Calu3 (cell line): ENCODE results near the gene LGALS9. TPM values are rescaled to one million over a fixed set of nuclear protein-coding genes. Genes with fewer than 3 reads are reported as not detected.

Experiments used
- BruUV-seq: library from RNA; stranded (reverse); fragments of 400-500 nt; replicated peaks from 2 replicates; lab custom pipeline; 2021; lab: Mats Ljungman, UMichigan
- CTCF ChIA-PET: fragments of 300-600 bp; sonication (Branson Sonifier 250); formaldehyde crosslinking; loops from one replicate; lab custom pipeline; 2022; ENCODE audit warnings: antibody characterized with exemption; lab: Charles Lee
- DNase-seq: peaks from one replicate; pipeline ENCODE4 v3.0.0; 2022
- H3K27ac Mint-ChIP-seq: one replicate; pipeline ENCODE4 v1.8.0; 2022; ENCODE audit warnings: mixed read lengths; ENCODE audit not compliant: unreplicated experiment
- H3K27me3 Mint-ChIP-seq: one replicate; pipeline ENCODE4 v1.8.0; 2022; ENCODE audit warnings: mixed read lengths; ENCODE audit not compliant: unreplicated experiment
- H3K36me3 Mint-ChIP-seq: one replicate; pipeline ENCODE4 v1.8.0; 2022; ENCODE audit warnings: mild to moderate bottlenecking, moderate library complexity, mixed read lengths; ENCODE audit not compliant: insufficient read depth, unreplicated experiment
- H3K4me1 Mint-ChIP-seq: one replicate; pipeline ENCODE4 v1.8.0; 2022; ENCODE audit warnings: mild to moderate bottlenecking, low read depth, mixed read lengths; ENCODE audit not compliant: unreplicated experiment
- H3K4me3 Mint-ChIP-seq: one replicate; pipeline ENCODE4 v1.8.0; 2022; ENCODE audit warnings: mild to moderate bottlenecking, low read depth, moderate library complexity, mixed read lengths; ENCODE audit not compliant: unreplicated experiment
- H3K9me3 Mint-ChIP-seq: one replicate; pipeline ENCODE4 v1.8.0; 2022; ENCODE audit warnings: low read depth, mixed read lengths; ENCODE audit not compliant: unreplicated experiment
- intact Hi-C: fragments of 100-400 bp; cut with micrococcal nuclease; formaldehyde crosslinking; loops from one replicate; pipeline ENCODE4 v1.10.0; 2022; ENCODE audit not compliant: unreplicated experiment
- total RNA-seq: library from RNA; stranded (reverse); gene quantifications from 2 replicates; pipeline ENCODE4 v1.2.3, GENCODE V29; 2022
- TF ChIP-seq, protein P1 (sequence below): fragments of 200-600 bp; IDR thresholded peaks from one replicate; pipeline ENCODE4 v1.8.0; 2022; ENCODE audit warnings: antibody characterized with exemption; ENCODE audit not compliant: unreplicated experiment

The LGALS9 gene
- total RNA-seq, 1 experiment from 2014 or later, result 93.1 TPM

DNA sequence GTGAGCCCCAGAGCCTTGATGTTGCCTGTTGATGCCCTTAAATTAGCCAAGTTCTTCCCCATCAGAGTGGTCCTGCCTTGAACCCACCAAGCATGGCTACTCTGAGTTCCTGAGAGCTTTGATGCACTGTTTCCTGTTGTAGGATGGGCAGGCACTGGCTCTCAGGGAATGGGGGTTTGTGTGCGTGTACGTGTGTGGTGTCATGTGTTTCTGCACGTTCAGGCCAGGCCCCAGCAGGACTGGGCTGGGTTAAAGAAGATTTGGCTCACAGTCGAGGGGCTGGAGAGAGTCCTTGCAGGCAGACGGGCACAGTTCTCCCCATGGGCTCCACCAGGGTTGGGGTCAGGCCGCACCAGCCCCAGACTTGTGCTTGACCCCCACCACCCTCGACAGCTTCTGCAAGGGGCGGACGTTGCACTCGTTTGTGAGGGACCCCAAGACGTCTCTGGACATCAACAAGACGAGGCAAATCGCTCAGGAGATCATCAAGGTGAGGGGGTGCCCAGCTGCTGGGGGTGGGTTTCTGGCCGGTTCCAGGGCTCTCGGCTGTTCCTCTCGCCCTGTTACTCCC lies 23.4 kb upstream of the LGALS9 start:
- Mint-ChIP-seq H3K4me3 (no peak overlapping the region), H3K36me3 (no peaks in the 10 kb centered on the region), H3K27me3 (no peaks in the 10 kb centered on the region), H3K4me1 (no peaks in the 10 kb centered on the region), H3K9me3 (no peaks in the 10 kb centered on the region), H3K27ac (no peak overlapping the region)
- DNase-seq, result no peak
- intact Hi-C loops, result loop anchor here (5.0 to 10.0 kb wide), 2 partner anchors 150 to 153 kb away; partner anchors contain the start of gene KSR1
- TF ChIP-seq, protein P1, sequence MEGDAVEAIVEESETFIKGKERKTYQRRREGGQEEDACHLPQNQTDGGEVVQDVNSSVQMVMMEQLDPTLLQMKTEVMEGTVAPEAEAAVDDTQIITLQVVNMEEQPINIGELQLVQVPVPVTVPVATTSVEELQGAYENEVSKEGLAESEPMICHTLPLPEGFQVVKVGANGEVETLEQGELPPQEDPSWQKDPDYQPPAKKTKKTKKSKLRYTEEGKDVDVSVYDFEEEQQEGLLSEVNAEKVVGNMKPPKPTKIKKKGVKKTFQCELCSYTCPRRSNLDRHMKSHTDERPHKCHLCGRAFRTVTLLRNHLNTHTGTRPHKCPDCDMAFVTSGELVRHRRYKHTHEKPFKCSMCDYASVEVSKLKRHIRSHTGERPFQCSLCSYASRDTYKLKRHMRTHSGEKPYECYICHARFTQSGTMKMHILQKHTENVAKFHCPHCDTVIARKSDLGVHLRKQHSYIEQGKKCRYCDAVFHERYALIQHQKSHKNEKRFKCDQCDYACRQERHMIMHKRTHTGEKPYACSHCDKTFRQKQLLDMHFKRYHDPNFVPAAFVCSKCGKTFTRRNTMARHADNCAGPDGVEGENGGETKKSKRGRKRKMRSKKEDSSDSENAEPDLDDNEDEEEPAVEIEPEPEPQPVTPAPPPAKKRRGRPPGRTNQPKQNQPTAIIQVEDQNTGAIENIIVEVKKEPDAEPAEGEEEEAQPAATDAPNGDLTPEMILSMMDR, result no peak
- CTCF ChIA-PET, result interaction anchor here (1.6 kb wide), 1 partner anchor 43 kb away, joined by 4 read pairs; no protein-coding TSS in a partner anchor
- no TSS peak for BruUV-seq

DNA sequence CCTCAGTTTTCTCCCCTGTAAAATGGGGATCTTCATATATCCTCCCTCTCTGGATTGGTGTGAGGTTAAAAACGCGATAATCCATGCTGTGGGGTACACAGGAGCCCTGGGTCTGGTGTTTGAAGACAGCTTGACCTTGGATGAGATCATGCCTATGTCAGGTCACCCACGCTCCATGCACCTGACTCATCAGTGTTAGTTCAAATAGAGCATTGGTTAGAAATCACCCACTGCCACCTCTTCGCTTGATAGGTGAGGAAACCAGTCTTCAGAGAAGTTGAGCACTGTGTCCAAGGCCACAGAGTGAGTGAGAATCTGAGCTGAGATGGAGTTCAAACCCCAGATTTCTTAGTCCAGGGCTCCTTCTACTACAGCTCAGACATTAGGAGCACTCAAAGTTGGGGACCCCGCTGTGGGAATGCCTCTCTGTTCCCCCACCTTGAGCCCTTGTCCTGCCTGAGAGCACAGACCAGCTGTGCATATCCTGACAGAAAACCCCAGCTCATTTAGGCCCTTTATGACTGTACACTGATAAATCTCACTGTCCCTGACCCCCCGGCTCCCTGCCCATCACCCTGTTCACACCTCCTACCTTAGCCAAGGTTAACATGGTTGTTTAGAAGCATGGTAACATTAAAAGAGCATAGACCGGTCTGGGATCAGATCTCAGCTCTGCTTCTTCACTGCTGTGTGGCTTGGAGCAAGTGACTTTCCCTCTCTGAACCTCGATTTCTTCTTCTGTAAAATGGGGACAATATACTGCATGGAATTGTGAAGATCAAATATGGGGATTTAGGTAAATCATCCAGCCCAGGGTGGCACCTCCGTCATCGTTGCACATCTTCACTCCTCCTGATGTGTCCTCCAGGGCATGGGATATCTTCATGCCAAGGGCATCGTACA lies 22.4 kb upstream of the LGALS9 start:
- Mint-ChIP-seq H3K9me3 (no peaks in the 10 kb centered on the region), H3K27me3 (no peaks in the 10 kb centered on the region), H3K36me3 (no peaks in the 10 kb centered on the region), H3K4me3 (no peak overlapping the region), H3K4me1 (no peaks in the 10 kb centered on the region), H3K27ac (no peak overlapping the region)
- no TSS peak for BruUV-seq
- DNase-seq, result no peak
- CTCF ChIA-PET, result interaction anchor here (1.3 kb wide), 1 partner anchor 21 kb away, joined by 3 read pairs; no protein-coding TSS in a partner anchor
- intact Hi-C loops, result loop anchor here (1.0 to 10.0 kb wide), 3 partner anchors 43 to 154 kb away; partner anchors contain the start of gene KSR1
- TF ChIP-seq, protein P1, result no peak

DNA sequence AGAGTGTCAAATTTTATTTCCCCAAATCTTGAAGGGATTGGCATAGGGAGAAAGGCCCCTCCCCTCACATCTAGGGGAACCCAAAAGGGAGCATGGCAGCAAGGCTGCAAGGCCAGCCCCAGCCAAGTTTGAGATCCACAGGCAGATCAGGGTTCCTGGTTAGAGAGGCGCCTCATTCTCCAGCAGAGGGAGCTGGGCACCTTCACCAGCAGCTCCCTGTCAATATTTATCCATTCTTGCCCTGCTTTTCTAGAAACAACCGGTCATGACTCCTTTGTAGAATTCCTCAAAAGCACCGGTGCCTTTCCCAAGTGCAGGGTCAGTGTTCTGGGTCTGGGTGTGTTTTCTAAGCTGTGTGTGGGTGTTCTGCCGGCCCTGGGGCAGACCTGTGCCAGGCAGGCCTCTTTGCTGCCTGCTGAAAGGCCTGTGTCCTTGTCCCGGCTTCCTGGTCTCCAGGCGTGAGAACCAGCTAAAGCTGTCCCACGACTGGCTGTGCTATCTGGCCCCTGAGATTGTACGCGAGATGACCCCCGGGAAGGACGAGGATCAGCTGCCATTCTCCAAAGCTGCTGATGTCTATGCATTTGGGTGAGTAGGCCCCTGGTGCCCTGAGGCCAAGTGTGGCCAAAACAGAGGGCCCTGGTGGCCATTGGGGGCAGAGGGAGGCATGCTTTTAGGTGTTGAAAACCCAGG lies 21.2 kb upstream of the LGALS9 start:
- no TSS peak for BruUV-seq
- H3K27ac Mint-ChIP-seq, result no peak overlapping the region
- CTCF ChIA-PET, result interaction anchor here (0.6 to 1.7 kb wide), 10 partner anchors 15 to 150 kb away, joined by 3 to 24 read pairs (median 4); no protein-coding TSS in a partner anchor
- no peak overlapping the region for H3K4me3 Mint-ChIP-seq
- H3K9me3 Mint-ChIP-seq, result no peaks in the 10 kb centered on the region
- H3K36me3 Mint-ChIP-seq, result no peaks in the 10 kb centered on the region
- no peaks in the 10 kb centered on the region for H3K4me1 Mint-ChIP-seq
- TF ChIP-seq, protein P1, result peak; percentile 75
- no peaks in the 10 kb centered on the region for H3K27me3 Mint-ChIP-seq
- DNase-seq, result peak; percentile 62
- intact Hi-C loops, result loop anchor here (1.0 to 10.0 kb wide), 3 partner anchors 42 to 155 kb away; partner anchors contain the start of gene KSR1

DNA sequence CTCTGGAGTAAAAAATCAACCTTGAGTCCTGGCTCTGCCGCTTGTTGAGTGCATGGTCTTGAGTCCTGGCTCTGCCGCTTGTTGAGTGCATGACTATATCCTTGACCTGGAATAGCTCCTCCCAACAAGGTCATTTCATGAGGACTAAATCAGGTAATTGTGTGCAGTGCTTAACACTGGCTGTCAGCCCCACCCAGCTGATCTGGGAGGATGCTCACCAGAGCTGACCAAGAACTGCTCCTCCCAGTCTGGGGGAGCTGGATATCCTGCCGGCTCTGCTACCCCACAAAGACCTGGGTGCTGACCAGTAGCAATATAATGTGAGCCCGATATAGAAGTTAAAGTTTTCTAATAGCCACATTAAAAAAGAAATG lies 20.7 kb upstream of the LGALS9 start:
- no peaks in the 10 kb centered on the region for H3K4me1 Mint-ChIP-seq
- no peaks in the 10 kb centered on the region for H3K36me3 Mint-ChIP-seq
- CTCF ChIA-PET, result interaction anchor here (1.0 to 1.7 kb wide), 7 partner anchors 15 to 146 kb away, joined by 4 to 24 read pairs (median 4); no protein-coding TSS in a partner anchor

More for the DNA sequence above, 20.7 kb upstream of the LGALS9 start:
- DNase-seq, result no peak
- no peak overlapping the region for H3K4me3 Mint-ChIP-seq
- TF ChIP-seq, protein P1, result no peak
- intact Hi-C loops, result no loop called here
- H3K27ac Mint-ChIP-seq, result no peak overlapping the region
- no peaks in the 10 kb centered on the region for H3K9me3 Mint-ChIP-seq
- no peaks in the 10 kb centered on the region for H3K27me3 Mint-ChIP-seq
- BruUV-seq, result no TSS peak
